Prostate gland (tissue), 2 donors: ENCODE measurements around the gene PTPRG. TPM values are rescaled to one million over a fixed set of nuclear protein-coding genes. Genes with fewer than 3 reads are reported as not detected.

Experiments used
- DNase-seq: peaks from one replicate; pipeline ENCODE4 v3.0.0-alpha.2; 2019; ENCODE audit warnings: low spot score
- H3K27ac ChIP-seq, 2 donors: fragments of 200-600 bp; sonication (generic); 2 replicates each; pipeline ENCODE4 v1.5.1; 2017 to 2019
- H3K27me3 ChIP-seq: fragments of 200-600 bp; sonication (generic); replicated peaks from 2 replicates; pipeline ENCODE4 v1.5.1; 2019; ENCODE audit not compliant: insufficient read depth
- H3K36me3 ChIP-seq, 2 donors: fragments of 200-600 bp; sonication (generic); 1 replicate in 1 of 2; 2 replicates in 1 of 2; pipeline versions ENCODE4 v1.5.1 to v1.8.1; 2017 to 2019
- H3K4me1 ChIP-seq: fragments of 200-600 bp; sonication (generic); replicated peaks from 2 replicates; pipeline ENCODE4 v1.5.1; 2019
- H3K4me3 ChIP-seq, 2 donors: fragments of 200-600 bp; sonication (generic); 2 replicates each; pipeline ENCODE4 v1.5.1; 2017 to 2019
- H3K9me3 ChIP-seq: fragments of 200-600 bp; sonication (generic); 2 replicates; pipeline ENCODE4 v1.5.1; 2017
- POLR2A ChIP-seq: fragments of 450-650 bp; IDR thresholded peaks from one replicate; pipeline ENCODE4 v1.6.1; 2016; ENCODE audit warnings: antibody characterized with exemption, mild to moderate bottlenecking
- POLR2AphosphoS5 ChIP-seq: sonication (generic); formaldehyde crosslinking; IDR thresholded peaks from one replicate; pipeline ENCODE4 v1.6.1; 2017; ENCODE audit warnings: antibody characterized with exemption
- WGBS: methylation state at CpG from one replicate; pipeline ENCODE4 v1.1.5; 2018; 5-methylcytosine and 5-hydroxymethylcytosine counted together
- intact Hi-C: fragments of 100-400 bp; cut with DNase I; formaldehyde crosslinking; loops from one replicate; pipeline ENCODE4 v1.14.2; 2022
- total RNA-seq, 2 donors: library from RNA; depleted of rRNA; stranded (reverse); fragments of >200 nt; gene quantifications; one replicate each; pipeline ENCODE4 v1.1.0, GENCODE V29; 2016
- TF ChIP-seq, protein P1 (sequence below), 4 experiments: fragments of 200-600 bp in 2 of 4; fragments of 450-650 bp in 2 of 4; sonication (generic) in 2 of 4; IDR thresholded peaks; 1 replicate in 3 of 4; 2 replicates in 1 of 4; pipeline ENCODE4 v1.5.1; 2016 to 2019; ENCODE audit warnings: antibody characterized with exemption in 4 of 4, mild to moderate bottlenecking in 2 of 4, moderate library complexity in 2 of 4

Gene PTPRG
- total RNA-seq, 2 donors from 2014 or later, result 22.0 to 78.6 TPM

DNA sequence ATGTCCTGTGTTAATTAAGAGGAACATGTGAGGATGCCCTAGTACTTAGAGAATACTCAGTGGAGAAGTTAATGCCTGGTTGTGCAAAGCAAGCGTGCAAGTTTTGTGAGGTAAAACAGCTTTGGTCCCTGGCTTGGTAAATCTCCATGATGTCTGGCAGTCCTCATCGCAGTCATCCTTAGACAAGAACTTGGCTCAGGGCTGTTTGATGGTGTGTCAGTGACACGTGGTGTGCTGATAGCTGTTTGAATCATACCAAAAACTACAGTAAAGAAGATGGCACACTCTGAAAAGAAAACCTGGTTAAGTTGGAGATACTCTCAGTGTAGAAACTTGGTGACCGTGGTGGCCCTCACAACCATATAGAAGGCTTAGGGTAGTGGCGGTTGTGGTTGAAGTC, 450.3 kb downstream of the PTPRG start:
- WGBS, result 72% methylated on average over 5 of the region's 5 CpGs
- Histone ChIP-seq H3K36me3 (no peaks in the 10 kb centered on the region), H3K9me3 (no peaks in the 10 kb centered on the region), H3K4me1 (no peaks in the 10 kb centered on the region), H3K4me3 (no peak overlapping the region), H3K27me3 (no peaks in the 10 kb centered on the region), H3K27ac (no peak overlapping the region)
- intact Hi-C loops, result no loop called here
- TF ChIP-seq POLR2AphosphoS5 (no peak), POLR2A (no peak)
- TF ChIP-seq, protein P1, sequence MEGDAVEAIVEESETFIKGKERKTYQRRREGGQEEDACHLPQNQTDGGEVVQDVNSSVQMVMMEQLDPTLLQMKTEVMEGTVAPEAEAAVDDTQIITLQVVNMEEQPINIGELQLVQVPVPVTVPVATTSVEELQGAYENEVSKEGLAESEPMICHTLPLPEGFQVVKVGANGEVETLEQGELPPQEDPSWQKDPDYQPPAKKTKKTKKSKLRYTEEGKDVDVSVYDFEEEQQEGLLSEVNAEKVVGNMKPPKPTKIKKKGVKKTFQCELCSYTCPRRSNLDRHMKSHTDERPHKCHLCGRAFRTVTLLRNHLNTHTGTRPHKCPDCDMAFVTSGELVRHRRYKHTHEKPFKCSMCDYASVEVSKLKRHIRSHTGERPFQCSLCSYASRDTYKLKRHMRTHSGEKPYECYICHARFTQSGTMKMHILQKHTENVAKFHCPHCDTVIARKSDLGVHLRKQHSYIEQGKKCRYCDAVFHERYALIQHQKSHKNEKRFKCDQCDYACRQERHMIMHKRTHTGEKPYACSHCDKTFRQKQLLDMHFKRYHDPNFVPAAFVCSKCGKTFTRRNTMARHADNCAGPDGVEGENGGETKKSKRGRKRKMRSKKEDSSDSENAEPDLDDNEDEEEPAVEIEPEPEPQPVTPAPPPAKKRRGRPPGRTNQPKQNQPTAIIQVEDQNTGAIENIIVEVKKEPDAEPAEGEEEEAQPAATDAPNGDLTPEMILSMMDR (IDR thresholded peaks at IDR 0.05), result no peak
- DNase-seq, result no peak

DNA sequence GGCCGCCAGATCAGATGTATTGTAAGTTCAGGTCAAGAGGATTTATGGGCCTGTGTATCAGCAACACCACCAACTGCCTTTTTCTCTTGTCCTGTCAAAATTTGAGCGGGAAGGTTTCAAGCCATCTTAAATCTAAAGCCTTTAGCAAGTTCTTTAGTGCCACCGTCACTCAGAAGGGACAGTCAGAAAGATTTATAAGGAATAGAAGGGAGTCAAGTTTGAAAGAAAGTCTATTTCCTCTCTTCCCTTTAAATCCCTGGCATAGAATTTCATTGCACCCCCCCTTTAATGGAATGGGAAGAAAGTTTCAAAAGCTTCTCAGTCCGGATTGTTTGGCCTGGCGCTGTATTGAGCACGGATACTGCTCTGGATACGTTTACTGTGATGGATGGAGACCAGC, 452.6 kb downstream of the PTPRG start:
- Histone ChIP-seq H3K27me3 (no peaks in the 10 kb centered on the region), H3K4me3 (no peak overlapping the region), H3K36me3 (no peaks in the 10 kb centered on the region), H3K27ac (no peak overlapping the region), H3K9me3 (no peaks in the 10 kb centered on the region), H3K4me1 (no peaks in the 10 kb centered on the region)
- intact Hi-C loops, result no loop called here
- no peak for TF ChIP-seq POLR2A
- TF ChIP-seq, protein P1 (IDR thresholded peaks at IDR 0.05), result no peak
- TF ChIP-seq POLR2AphosphoS5, result no peak
- WGBS, result 61% methylated on average over 7 of the region's 7 CpGs
- no peak for DNase-seq

DNA sequence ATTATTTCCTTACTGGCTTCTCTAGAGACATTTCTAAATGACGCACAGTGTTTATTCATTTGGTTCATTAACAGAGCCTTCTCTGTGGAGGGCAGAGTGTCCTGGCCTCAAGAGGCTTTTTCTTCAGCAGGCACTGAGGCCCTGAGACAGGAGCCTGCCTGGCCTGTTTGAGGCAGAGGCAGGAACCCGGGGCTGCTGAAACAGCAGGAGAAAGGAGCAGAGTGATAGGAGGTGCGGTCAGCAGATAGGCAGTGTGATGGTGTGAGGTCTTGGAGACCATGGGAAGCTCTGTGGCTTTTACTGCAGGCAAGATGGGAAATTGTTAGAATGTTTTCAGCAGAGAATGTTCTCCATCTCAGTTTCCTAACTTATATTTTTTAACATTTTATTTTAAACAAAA, 453.7 kb downstream of the PTPRG start:
- Histone ChIP-seq H3K36me3 (no peaks in the 10 kb centered on the region), H3K9me3 (no peaks in the 10 kb centered on the region), H3K4me3 (no peak overlapping the region), H3K27me3 (no peaks in the 10 kb centered on the region), H3K4me1 (no peaks in the 10 kb centered on the region), H3K27ac (no peak overlapping the region)
- TF ChIP-seq, protein P1 (IDR thresholded peaks at IDR 0.05), result no peak
- TF ChIP-seq POLR2AphosphoS5 (no peak), POLR2A (no peak)
- 86% methylated on average over 3 of the region's 3 CpGs for WGBS
- intact Hi-C loops, result no loop called here
- DNase-seq, result no peak

DNA sequence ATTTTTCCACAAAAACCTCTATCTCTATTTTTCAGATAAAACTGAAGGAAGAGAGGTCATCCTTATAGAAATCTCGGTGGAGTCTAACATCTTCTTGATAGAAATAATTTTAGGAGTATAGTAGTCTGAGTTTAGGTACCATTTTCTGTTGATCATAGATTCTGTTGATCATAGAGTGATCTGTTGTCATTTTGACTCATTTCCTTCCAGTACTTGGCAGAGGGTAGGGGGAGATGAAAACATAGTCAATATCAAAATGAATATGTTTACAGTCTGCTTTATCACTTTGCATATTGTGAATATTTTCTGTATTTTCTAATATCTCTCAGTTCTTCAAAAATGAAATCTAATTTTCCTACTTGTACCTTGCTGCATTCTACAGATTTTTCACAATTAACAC, 458.5 kb downstream of the PTPRG start:
- Histone ChIP-seq H3K27ac (no peak overlapping the region), H3K27me3 (no peaks in the 10 kb centered on the region), H3K4me1 (no peaks in the 10 kb centered on the region), H3K36me3 (no peaks in the 10 kb centered on the region), H3K4me3 (no peak overlapping the region), H3K9me3 (no peaks in the 10 kb centered on the region)
- WGBS, result 37% methylated on average over 1 of the region's 1 CpG
- TF ChIP-seq POLR2A, result no peak
- intact Hi-C loops, result no loop called here
- no peak for DNase-seq

DNA sequence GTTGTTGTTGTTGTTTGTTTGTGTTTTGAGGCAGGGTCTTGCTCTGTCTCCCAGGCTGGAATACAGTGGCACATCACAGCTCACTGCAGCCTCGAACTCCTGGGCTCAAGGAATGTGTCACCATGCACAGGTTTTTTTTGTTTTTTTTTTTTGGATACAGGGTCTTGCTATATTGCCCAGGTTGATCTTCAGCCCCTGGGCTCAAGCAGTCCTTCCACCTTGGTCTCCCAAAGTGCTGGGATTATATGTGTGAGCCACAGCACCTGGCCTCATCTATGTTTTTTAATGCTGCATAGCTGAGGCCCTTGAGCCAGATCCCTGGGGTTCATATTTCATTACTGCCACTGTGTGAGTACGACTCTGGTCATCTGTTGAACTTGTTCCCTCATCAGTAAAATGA, 459.3 kb downstream of the PTPRG start:
- DNase-seq, result no peak
- no peak overlapping the region for H3K4me3 ChIP-seq
- no peaks in the 10 kb centered on the region for H3K4me1 ChIP-seq
- no peaks in the 10 kb centered on the region for H3K9me3 ChIP-seq
- no peak overlapping the region for H3K27ac ChIP-seq
- no peaks in the 10 kb centered on the region for H3K36me3 ChIP-seq
- TF ChIP-seq POLR2AphosphoS5, result no peak
- no peak for TF ChIP-seq POLR2A
- TF ChIP-seq, protein P1 (IDR thresholded peaks at IDR 0.05), result no peak
- intact Hi-C loops, result no loop called here
- no peaks in the 10 kb centered on the region for H3K27me3 ChIP-seq
- 92% methylated on average over 2 of the region's 2 CpGs for WGBS
